GM19328 (cell line): ENCODE data around the gene ADAMTS7.
"Not testable (repeated sequence)": the region's sequence is repeated elsewhere in the genome, so short reads cannot be mapped to it uniquely, and the experiment has no call there.

Source experiments
- ATAC-seq: cut with Tn5 transposase; IDR thresholded peaks from one replicate; pipeline ENCODE4 v1.9.1; 2021; ENCODE audit warnings: mild to moderate bottlenecking, moderate library complexity; ENCODE audit not compliant: unreplicated experiment

ADAMTS7 gene

GRCh38 chr15:78811124-78811824 lies at the start of gene ADAMTS7:
Gene ADAMTS7 (minus strand): TSS chr15:78811464. CDS start chr15:78811220, 244 bp downstream.
- no peak for ATAC-seq

GRCh38 chr15:78859971-78860719 lies 48.9 kb upstream of the ADAMTS7 start:
- no peak for ATAC-seq

GRCh38 chr15:78855746-78856145 lies 44.5 kb upstream of the ADAMTS7 start:
- ATAC-seq = no peak

GRCh38 chr15:78854833-78855372 lies 43.6 kb upstream of the ADAMTS7 start:
- no peak for ATAC-seq

GRCh38 chr15:78853500-78853899 lies 42.2 kb upstream of the ADAMTS7 start:
- ATAC-seq = no peak

GRCh38 chr15:78850941-78851755 lies 39.9 kb upstream of the ADAMTS7 start:
- ATAC-seq = no peak

GRCh38 chr15:78850352-78850751 lies 39.1 kb upstream of the ADAMTS7 start:
- ATAC-seq = no peak

- not testable (repeated sequence) for ATAC-seq
Observed at GRCh38 chr15:78847387-78847906, 36.2 kb upstream of the ADAMTS7 start.

- not testable (repeated sequence) for ATAC-seq
Observed at GRCh38 chr15:78846906-78847305, 35.6 kb upstream of the ADAMTS7 start.

- ATAC-seq = no peak
Observed at GRCh38 chr15:78842519-78842918, 31.3 kb upstream of the ADAMTS7 start.

- no peak for ATAC-seq
Observed at GRCh38 chr15:78841891-78842290, 30.6 kb upstream of the ADAMTS7 start.

- no peak for ATAC-seq
Observed at GRCh38 chr15:78841376-78841706, 30.1 kb upstream of the ADAMTS7 start.

GRCh38 chr15:78840661-78841375 lies 29.6 kb upstream of the ADAMTS7 start:
- ATAC-seq = no peak

GRCh38 chr15:78839151-78839550 lies 27.9 kb upstream of the ADAMTS7 start:
- ATAC-seq = not testable (repeated sequence)

- no peak for ATAC-seq
Observed at GRCh38 chr15:78838489-78838888, 27.2 kb upstream of the ADAMTS7 start.

GRCh38 chr15:78837543-78837942 lies 26.3 kb upstream of the ADAMTS7 start:
- no peak for ATAC-seq

- no peak for ATAC-seq
Observed at GRCh38 chr15:78837131-78837530, 25.9 kb upstream of the ADAMTS7 start.

GRCh38 chr15:78836333-78836732 lies 25.1 kb upstream of the ADAMTS7 start:
- ATAC-seq = no peak

GRCh38 chr15:78831229-78832207 lies 20.3 kb upstream of the ADAMTS7 start:
- ATAC-seq = no peak
